GM12878 (cell line): ENCODE measurements around the gene DLG2.

Experiments
- ASH2L ChIP-seq: fragments of 300-600, 200-600 bp; sonication (generic); IDR thresholded peaks from 2 replicates; pipeline ENCODE4 v1.6.1; 2017; ENCODE audit warnings: low read depth, mild to moderate bottlenecking, borderline replicate concordance
- MYC ChIP-seq: IDR thresholded peaks from 2 replicates; pipeline ENCODE4 v1.6.1; 2011; ENCODE audit warnings: mild to moderate bottlenecking, low read length, moderate library complexity, inconsistent platforms; ENCODE audit not compliant: insufficient read depth, insufficient replicate concordance, insufficient read length, severe bottlenecking
- RELA ChIP-seq: fragments of 450-650 bp; IDR thresholded peaks from 2 replicates; pipeline ENCODE4 v1.8.0; 2014; ENCODE audit warnings: borderline replicate concordance; ENCODE audit not compliant: partially characterized antibody
- RFX5 ChIP-seq: IDR thresholded peaks from 2 replicates; pipeline ENCODE4 v1.6.1; 2011; ENCODE audit warnings: low read depth, low read length, improper control_type of control experiment
- SMAD5 ChIP-seq: IDR thresholded peaks from 2 replicates; pipeline ENCODE4 v1.6.1; 2016; ENCODE audit warnings: antibody characterized with exemption, low read depth
- TCF12 ChIP-seq: IDR thresholded peaks from 2 replicates; pipeline ENCODE4 v1.6.1; 2011; ENCODE audit warnings: low read depth, mild to moderate bottlenecking, low read length
- TCF7 ChIP-seq: IDR thresholded peaks from 2 replicates; pipeline ENCODE4 v1.6.1; 2014; ENCODE audit warnings: antibody characterized with exemption, borderline replicate concordance
- ZZZ3 ChIP-seq: IDR thresholded peaks from 2 replicates; pipeline ENCODE4 v1.6.1; 2011; ENCODE audit warnings: low read depth; ENCODE audit not compliant: control insufficient read depth, insufficient read length
- TF ChIP-seq, protein P1 (sequence below): IDR thresholded peaks from 2 replicates; pipeline ENCODE4 v1.6.1; 2011; ENCODE audit warnings: borderline replicate concordance, low read depth, mild to moderate bottlenecking, moderate library complexity, mixed read lengths, low read length; ENCODE audit not compliant: insufficient read depth; ENCODE audit errors: extremely low read length
- TF ChIP-seq, protein P2 (sequence below), 3 experiments: IDR thresholded peaks in 2 of 3; conservative IDR thresholded peaks in 1 of 3; 2 replicates each; pipeline ENCODE4 v1.5.1; 2011; ENCODE audit warnings: low read depth in 3 of 3, low read length in 3 of 3, mild to moderate bottlenecking in 3 of 3, control low read depth in 2 of 3, moderate library complexity in 2 of 3, inconsistent platforms in 1 of 3, mixed read lengths in 1 of 3; ENCODE audit not compliant: control insufficient read depth in 2 of 3, insufficient read depth in 1 of 3; ENCODE audit errors: extremely low read depth in 1 of 3
- TF ChIP-seq, protein P3 (sequence below): fragments of 450-650 bp; IDR thresholded peaks from 2 replicates; pipeline ENCODE4 v1.6.1; 2016; ENCODE audit warnings: mild to moderate bottlenecking, moderate library complexity, borderline replicate concordance

DNA sequence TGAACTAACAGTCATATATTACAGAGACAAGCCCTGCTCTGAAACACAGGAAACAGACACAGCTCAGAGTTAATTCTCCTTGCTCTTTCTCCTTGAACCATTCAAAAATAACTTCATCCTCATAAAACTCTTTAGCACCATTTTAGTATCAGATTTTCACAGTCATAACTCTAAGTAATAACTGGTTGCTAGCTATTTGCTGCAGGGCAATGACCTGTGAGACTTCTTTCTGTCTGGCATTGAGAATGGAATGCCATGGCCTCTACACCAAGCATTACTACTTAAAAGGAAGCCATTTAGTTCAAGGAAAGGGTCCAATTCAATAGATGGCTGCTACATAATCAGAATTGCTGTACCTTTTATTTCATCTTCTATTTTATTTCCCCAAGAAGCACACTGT lies 2154.3 kb downstream of the DLG2 start:
- TF ChIP-seq RFX5 (no peak), SMAD5 (no peak), TCF12 (no peak), MYC (no peak), ZZZ3 (no peak), ASH2L (no peak), RELA (no peak), TCF7 (no peak)
- TF ChIP-seq, protein P1, sequence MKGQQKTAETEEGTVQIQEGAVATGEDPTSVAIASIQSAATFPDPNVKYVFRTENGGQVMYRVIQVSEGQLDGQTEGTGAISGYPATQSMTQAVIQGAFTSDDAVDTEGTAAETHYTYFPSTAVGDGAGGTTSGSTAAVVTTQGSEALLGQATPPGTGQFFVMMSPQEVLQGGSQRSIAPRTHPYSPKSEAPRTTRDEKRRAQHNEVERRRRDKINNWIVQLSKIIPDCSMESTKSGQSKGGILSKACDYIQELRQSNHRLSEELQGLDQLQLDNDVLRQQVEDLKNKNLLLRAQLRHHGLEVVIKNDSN = no peak
- TF ChIP-seq, protein P2, sequence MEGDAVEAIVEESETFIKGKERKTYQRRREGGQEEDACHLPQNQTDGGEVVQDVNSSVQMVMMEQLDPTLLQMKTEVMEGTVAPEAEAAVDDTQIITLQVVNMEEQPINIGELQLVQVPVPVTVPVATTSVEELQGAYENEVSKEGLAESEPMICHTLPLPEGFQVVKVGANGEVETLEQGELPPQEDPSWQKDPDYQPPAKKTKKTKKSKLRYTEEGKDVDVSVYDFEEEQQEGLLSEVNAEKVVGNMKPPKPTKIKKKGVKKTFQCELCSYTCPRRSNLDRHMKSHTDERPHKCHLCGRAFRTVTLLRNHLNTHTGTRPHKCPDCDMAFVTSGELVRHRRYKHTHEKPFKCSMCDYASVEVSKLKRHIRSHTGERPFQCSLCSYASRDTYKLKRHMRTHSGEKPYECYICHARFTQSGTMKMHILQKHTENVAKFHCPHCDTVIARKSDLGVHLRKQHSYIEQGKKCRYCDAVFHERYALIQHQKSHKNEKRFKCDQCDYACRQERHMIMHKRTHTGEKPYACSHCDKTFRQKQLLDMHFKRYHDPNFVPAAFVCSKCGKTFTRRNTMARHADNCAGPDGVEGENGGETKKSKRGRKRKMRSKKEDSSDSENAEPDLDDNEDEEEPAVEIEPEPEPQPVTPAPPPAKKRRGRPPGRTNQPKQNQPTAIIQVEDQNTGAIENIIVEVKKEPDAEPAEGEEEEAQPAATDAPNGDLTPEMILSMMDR (IDR thresholded peaks at IDR 0.05 in 2 of 3, conservative IDR thresholded peaks at IDR 0.05 in 1 of 3; ENCODE audit: control insufficient read depth in 2 of 3, extremely low read depth in 1 of 3, insufficient read depth in 1 of 3, low read depth in 3 of 3, low read length in 3 of 3) = no peak
- TF ChIP-seq, protein P3, sequence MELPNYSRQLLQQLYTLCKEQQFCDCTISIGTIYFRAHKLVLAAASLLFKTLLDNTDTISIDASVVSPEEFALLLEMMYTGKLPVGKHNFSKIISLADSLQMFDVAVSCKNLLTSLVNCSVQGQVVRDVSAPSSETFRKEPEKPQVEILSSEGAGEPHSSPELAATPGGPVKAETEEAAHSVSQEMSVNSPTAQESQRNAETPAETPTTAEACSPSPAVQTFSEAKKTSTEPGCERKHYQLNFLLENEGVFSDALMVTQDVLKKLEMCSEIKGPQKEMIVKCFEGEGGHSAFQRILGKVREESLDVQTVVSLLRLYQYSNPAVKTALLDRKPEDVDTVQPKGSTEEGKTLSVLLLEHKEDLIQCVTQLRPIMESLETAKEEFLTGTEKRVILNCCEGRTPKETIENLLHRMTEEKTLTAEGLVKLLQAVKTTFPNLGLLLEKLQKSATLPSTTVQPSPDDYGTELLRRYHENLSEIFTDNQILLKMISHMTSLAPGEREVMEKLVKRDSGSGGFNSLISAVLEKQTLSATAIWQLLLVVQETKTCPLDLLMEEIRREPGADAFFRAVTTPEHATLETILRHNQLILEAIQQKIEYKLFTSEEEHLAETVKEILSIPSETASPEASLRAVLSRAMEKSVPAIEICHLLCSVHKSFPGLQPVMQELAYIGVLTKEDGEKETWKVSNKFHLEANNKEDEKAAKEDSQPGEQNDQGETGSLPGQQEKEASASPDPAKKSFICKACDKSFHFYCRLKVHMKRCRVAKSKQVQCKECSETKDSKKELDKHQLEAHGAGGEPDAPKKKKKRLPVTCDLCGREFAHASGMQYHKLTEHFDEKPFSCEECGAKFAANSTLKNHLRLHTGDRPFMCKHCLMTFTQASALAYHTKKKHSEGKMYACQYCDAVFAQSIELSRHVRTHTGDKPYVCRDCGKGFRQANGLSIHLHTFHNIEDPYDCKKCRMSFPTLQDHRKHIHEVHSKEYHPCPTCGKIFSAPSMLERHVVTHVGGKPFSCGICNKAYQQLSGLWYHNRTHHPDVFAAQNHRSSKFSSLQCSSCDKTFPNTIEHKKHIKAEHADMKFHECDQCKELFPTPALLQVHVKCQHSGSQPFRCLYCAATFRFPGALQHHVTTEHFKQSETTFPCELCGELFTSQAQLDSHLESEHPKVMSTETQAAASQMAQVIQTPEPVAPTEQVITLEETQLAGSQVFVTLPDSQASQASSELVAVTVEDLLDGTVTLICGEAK = no peak
